ENCODE results near the gene COLQ.
A peak's percentile ranks its signal among the peaks of the same experiment; 100 is the strongest.

COLQ gene

GRCh38 chr3:15519096-15519495 is 2.4 kb downstream of the COLQ start:
- DNase-seq = no peak

GRCh38 chr3:15514663-15515340 is 6.7 kb downstream of the COLQ start:
- DNase-seq = no peak

GRCh38 chr3:15513810-15514662 is 7.5 kb downstream of the COLQ start:
- no peak for DNase-seq

- no peak for DNase-seq
Observed at GRCh38 chr3:15513116-15513515, 8.4 kb downstream of the COLQ start.

- peak; percentile 82 for DNase-seq
Observed at GRCh38 chr3:15512166-15512565, 9.3 kb downstream of the COLQ start.

GRCh38 chr3:15511156-15511555 is 10.3 kb downstream of the COLQ start:
- no peak for DNase-seq

- DNase-seq = no peak
Observed at GRCh38 chr3:15510493-15510892, 11.0 kb downstream of the COLQ start.

- DNase-seq = no peak
Observed at GRCh38 chr3:15506571-15506970, 14.9 kb downstream of the COLQ start.

- no peak for DNase-seq
Observed at GRCh38 chr3:15505479-15506165, 15.9 kb downstream of the COLQ start.

- DNase-seq = no peak
Observed at GRCh38 chr3:15502616-15503015, 18.9 kb downstream of the COLQ start.

GRCh38 chr3:15501126-15501525 is 20.4 kb downstream of the COLQ start:
- peak; percentile 49 for DNase-seq

GRCh38 chr3:15500107-15500724 is 21.3 kb downstream of the COLQ start:
- no peak for DNase-seq

GRCh38 chr3:15499536-15499935 is 22.0 kb downstream of the COLQ start:
- DNase-seq = no peak

- DNase-seq = no peak
Observed at GRCh38 chr3:15498431-15499214, 22.9 kb downstream of the COLQ start.

- no peak for DNase-seq
Observed at GRCh38 chr3:15497964-15498363, 23.5 kb downstream of the COLQ start.

GRCh38 chr3:15496341-15496664 is 25.2 kb downstream of the COLQ start:
- DNase-seq = no peak

GRCh38 chr3:15495461-15496340 is 25.8 kb downstream of the COLQ start:
- DNase-seq = no peak

- no peak for DNase-seq
Observed at GRCh38 chr3:15493436-15493835, 28.1 kb downstream of the COLQ start.

- no peak for DNase-seq
Observed at GRCh38 chr3:15492847-15493360, 28.6 kb downstream of the COLQ start.

GRCh38 chr3:15491143-15491542 is 30.4 kb downstream of the COLQ start:
- no peak for DNase-seq

GRCh38 chr3:15490158-15490557 is 31.3 kb downstream of the COLQ start:
- no peak for DNase-seq
